GM18498 (cell line): ENCODE results near the gene GJC2.
"Not testable (repeated sequence)": the region's sequence is repeated elsewhere in the genome, so short reads cannot be mapped to it uniquely, and the experiment has no call there.

Source experiments
- ATAC-seq: cut with Tn5 transposase; IDR thresholded peaks from one replicate; pipeline ENCODE4 v1.9.1; 2021; ENCODE audit warnings: mild to moderate bottlenecking, moderate library complexity; ENCODE audit not compliant: unreplicated experiment

Gene GJC2

DNA sequence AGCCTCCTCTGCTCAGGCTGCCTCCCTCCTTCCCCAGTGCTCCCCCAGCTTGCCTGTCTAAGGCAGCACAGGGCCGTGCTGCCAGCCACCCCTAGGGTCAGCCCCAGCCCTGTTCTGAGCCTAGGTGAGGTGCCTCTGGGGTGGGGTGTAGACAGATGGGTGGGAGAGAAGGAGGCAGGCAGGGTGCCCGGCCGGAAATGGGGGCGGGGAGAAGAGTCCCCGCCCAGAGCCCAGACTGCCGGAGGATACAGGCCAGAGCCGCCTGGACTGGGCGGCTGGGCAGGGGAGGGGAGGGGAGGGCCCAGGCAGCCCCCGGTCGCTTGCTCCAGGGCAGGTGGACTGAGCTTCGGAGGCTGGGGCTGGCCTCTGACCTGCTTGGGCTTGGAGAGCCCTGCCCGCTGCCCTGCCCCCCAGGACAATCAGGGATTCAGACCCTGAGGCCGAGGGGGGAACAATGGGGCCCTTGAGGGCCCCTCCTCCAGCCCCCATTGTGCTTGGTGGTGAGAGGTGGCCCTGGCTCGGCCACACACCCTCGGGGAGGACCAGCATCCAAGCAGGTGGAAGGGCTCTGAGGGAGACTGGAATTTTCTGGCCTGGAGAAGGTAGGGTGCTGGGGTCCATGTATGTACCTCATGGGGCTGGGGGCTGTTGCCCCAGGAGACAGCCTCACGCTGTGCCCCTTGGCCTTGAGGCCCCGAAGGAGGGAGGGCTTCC lies at the start of gene GJC2:
TSS of gene GJC2 (plus strand) at position 525 of the 714 bp plus-strand sequence. CDS start 7,829 bp downstream, outside the sequence.
- no peak for ATAC-seq

GRCh38 chr1:228100822-228101613 lies 48.7 kb upstream of the GJC2 start:
- no peak for ATAC-seq

- no peak for ATAC-seq
These were observed 48.1 kb upstream of the GJC2 start for GRCh38 chr1:228101614-228101993.

- peak; percentile 23 for ATAC-seq
These were observed 47.5 kb upstream of the GJC2 start for GRCh38 chr1:228101994-228102790.

DNA sequence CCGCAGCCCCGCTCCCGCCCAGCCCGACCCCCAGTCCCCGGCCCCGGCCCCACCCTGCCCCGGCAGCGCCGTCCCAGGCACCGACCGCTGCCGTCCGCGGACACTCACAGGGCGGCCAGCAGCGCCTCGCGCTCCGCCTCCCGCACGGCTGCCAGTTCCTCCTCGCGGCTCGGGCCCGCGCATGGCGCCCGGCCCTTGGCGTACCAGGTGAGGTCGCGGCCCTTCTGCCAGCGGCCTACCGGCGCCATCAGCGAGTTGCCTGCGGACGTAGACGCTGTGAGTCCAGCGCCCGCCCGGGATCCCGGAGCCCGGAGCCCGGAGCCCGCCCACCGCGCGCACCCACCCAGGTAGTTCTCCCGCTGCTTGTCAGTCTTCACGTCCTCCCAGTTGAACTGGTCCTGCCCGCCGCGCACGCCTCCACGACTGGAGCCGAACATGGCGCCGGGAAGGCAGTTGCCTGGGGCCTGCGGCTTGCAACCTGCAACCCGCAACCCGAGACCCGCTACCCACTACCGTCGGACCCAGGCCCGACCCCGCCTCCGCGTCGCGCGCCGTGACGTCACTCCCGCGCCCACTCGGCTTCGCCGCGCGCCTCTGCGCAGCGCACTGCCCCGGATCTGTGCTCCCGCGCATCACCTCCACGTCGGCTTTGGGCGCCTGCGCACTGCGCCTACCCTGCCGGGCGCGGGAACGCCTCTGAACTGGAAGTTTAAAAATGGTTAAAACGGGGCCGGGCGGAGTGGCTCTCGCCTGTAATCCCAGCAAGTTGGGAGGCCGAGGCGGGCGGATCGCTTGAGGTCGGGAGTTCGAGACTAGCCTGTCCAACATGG lies 46.7 kb upstream of the GJC2 start, which contains the start of gene C1orf35:
TSS of gene C1orf35 (minus strand) at position 535 of the 830 bp plus-strand sequence. CDS start at position 437, 98 bp downstream.
- ATAC-seq = peak; percentile 78

- no peak for ATAC-seq
These were observed 45.0 kb upstream of the GJC2 start for GRCh38 chr1:228104526-228105269.

- no peak for ATAC-seq
These were observed 44.3 kb upstream of the GJC2 start for GRCh38 chr1:228105270-228105995.

- no peak for ATAC-seq
These were observed 43.5 kb upstream of the GJC2 start for GRCh38 chr1:228105996-228106799.

GRCh38 chr1:228106800-228107054 lies 43.0 kb upstream of the GJC2 start:
- ATAC-seq = no peak

DNA sequence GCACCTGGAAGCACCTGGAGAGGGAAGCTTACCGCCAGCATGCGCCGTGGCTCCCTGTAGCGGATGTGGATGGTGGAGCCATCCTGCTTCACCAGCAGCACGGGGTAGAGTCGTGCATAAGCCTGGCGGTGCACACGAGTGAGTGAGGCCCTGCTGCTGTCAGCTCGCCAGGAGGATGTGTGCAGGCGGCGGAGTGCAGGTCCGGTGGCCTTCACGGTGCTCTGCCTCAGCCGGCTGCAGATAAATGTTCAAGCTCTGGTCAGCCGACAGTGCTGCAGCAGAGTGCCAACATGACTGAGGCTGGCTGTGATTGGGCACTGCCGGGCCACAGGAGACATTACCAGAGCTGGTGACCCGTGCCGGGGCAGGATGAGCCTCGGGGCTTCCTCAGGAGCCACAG lies 42.1 kb upstream of the GJC2 start:
- no peak for ATAC-seq

DNA sequence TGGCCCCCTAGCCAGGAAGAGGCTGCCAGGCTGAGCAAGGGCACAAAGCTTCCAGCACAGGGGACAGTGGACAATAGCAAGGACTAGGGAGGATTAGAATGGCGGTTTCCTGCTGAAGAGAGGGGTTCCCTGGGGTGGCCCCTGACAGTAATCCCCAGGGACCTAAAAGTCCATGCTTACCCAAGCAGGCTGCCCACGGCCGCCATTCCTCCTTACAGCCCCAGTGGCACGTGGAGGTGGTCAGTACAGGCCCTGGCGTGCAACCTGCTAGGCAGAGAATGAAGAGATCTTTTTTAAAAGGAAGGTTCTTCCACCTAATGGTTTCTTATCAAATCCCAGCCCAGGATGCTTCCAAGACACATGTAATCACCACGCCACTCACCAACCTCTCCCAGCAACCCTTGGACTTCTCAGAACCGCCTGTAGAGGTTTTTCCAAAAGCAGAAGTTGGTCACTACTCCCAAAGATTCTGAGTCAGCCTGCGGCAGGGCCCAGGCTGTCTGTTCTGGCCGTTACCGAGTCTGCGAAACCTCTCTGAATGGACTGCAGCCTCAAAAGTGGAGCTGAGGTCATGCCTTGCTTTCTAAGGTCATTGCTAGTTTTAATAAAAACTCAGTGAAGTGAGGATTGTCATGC lies 41.6 kb upstream of the GJC2 start:
- ATAC-seq = no peak

GRCh38 chr1:228108742-228109072 lies 41.0 kb upstream of the GJC2 start:
- ATAC-seq = peak; percentile 1

GRCh38 chr1:228109073-228109961 lies 40.4 kb upstream of the GJC2 start, which contains the start of gene MRPL55:
MRPL55 (minus strand) TSS chr1:228109299; CDS start chr1:228108260, 1,039 bp downstream.
- ATAC-seq = peak; percentile 92

DNA sequence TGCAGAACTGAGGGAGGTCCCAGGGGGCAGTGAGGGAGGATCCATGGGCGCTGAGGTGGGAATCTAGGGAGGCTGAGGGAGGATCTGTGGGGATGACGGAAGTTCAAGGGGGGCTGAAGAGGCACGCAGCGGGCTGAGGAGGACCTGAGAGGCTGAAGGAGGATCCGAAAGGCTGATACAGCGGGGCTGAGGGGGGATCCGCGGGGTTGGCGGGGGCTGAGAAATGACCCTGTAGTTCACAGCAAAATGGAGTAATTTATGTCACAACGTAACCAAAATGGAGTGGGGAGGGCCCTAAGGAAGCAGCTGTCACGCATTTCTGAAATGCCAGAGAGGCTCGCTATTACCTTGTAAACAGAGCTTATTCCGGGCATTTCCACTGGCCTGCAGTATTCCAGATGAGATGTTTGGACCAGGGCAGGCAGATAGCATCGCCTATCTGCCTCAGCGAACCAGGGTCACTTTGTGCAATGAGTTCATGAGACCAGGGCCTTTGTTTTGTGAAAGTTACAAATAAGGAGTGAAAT lies 39.7 kb upstream of the GJC2 start:
- no peak for ATAC-seq

DNA sequence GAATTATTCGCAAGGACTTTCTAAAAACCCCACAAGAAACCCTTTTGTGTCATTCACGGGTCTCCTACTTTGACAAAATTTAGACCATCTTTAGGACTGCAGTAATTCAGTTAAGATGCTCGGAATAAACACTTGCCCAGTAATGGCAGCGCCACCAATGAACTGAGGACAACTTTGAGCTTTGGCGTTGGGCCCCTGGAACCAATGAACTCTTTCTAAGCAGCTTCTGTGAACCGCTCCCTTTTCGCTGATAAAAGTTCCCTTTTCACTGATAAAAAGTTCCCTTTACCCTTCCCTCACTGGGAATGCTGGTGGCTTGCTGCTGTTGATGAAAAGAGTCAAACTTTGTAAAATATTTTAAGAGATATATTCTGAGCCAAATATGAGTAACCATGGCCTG lies 39.2 kb upstream of the GJC2 start:
- ATAC-seq = no peak

- ATAC-seq = not testable (repeated sequence)
These were observed 38.4 kb upstream of the GJC2 start for GRCh38 chr1:228111315-228111714.

GRCh38 chr1:228112167-228112566 lies 37.6 kb upstream of the GJC2 start:
- no peak for ATAC-seq
